Measurements from ENCODE around the gene OR4D6.
"Not testable (repeated sequence)": the region's sequence is repeated elsewhere in the genome, so short reads cannot be mapped to it uniquely, and the experiment has no call there.

OR4D6 gene

DNA sequence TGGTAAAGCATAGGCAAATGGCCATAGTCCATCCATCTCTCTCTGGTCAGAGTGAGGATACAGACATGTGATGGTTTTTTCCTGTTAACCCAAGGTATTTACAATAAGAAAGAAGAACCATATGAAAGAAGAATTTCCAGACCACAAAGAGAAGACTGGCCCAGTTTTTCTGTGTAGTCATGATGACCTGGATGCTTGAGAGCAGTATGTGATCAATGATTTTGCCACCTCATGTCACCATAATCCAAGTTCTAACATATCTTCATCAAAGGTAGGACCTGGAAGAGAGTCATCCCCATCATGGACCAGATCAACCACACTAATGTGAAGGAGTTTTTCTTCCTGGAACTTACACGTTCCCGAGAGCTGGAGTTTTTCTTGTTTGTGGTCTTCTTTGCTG, at the start of gene OR4D6:
Gene OR4D6 (plus strand): TSS at position 301 of the 400 bp plus-strand sequence. CDS start 0 bp downstream, at position 301.
- DNase-seq, result no peak

DNA sequence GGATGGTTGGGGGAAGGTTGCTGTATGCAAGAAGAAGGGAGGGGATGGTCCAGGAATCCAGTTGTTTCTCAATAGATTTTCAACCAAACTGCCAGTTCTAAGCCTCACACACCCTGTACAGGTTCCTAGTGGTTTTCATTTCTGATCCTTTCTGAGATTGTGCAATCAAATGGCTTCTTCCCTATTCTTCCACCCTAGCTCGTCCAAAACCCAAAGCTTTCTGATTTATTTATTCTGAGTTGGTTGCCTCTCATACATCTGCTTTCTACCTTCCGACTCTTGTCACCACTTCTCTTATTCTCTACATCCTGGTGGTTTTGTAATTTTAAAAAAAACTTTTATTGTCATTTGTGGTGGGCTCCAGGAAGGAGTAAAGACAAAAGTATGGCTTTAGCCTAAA, 43.1 kb upstream of the OR4D6 start:
- DNase-seq, result no peak

DNA sequence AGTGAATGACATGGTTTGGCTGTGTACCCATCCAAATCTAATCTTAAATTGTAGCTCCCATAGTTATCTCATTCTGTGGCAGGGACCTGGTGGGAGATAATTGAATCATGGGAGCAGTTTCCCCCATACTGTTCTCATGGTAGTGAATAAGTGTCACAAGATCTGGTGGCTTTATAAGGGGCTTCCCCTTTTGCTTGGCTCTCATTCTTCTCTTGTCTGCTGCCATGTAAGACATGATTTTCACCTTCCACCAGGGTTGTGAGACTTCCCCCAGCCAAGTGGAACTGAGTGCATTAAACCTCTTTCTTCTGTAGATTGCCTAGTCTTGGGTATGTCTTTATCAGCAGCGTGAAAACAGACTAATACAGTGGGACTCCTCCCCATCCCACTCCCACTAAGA, 41.6 kb upstream of the OR4D6 start:
- no peak for DNase-seq

DNA sequence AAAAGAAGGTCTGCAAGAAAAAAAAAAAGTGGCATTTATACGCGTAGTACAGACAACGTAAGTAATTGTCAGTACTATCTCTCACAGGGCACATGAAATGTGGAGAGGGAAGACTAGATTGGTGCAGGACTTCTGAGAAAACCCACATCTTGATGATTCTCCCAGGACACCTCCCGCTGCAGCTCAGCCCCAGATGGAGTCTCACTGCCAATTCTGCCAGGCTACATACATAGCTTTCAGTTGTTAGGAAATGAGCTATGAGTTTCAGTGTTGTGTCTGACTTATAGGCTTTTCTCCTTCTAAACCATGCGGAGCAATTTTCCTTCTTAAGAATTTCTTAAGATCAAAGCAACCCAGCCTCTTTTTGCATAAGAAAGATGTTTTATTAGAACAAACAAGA, 40.1 kb upstream of the OR4D6 start:
- DNase-seq, result no peak

DNA sequence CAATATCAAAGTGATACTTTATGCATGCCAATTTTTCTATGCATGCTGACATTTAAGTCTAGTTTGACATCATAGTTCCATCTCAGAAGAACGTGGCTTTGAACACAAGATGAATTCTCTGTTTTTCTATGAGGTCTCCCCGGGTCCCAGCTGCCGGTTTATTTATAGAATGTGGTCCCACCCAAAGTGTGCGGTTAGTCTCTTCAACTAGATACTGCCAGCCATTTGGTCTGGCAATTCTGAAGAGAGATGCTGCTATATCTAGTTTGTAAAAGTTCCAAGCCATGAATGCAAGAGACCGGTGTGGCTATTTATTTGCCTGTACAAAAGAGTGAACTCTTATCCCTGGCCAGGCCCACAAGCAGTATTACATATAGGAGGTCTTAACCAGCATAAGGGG, 39.7 kb upstream of the OR4D6 start:
- no peak for DNase-seq

DNA sequence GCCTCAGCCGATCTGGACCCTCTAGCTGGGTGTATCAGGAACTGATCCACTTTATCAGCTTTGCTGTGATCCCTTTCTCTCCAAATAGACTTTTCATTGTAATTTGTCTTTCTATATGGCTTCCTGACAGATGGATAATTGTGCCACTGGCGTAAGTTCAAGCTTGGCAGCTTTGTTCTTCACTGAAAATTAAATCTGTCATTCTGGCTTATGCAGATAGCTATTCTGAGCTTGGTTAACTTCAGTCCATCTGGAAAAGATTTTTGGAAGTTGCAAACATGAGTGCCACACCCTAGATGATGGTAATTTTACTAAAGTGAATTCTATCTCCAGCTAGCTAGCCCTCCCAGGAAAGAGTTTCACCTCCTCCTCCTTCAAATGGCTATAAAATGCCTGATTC, 38.6 kb upstream of the OR4D6 start:
- no peak for DNase-seq

DNA sequence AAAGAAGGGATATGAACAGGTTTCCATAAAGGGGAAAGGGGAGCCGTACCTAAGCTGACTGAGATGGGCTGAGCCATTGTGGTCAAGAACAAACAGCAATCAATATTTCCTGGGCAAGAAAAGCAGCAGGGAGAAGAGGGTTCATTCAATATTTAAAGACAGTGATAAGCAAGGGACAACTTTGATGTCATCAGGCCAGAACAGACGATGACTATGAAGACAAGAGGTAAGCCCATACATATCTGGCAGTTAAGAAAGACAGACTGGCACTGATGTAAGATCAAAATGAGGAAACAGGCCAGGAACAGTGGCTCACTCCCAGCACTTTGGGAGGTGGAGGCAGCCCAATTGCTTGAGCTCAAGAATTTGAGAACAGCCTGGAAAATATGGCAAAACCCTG, 32.9 kb upstream of the OR4D6 start:
- no peak for DNase-seq

DNA sequence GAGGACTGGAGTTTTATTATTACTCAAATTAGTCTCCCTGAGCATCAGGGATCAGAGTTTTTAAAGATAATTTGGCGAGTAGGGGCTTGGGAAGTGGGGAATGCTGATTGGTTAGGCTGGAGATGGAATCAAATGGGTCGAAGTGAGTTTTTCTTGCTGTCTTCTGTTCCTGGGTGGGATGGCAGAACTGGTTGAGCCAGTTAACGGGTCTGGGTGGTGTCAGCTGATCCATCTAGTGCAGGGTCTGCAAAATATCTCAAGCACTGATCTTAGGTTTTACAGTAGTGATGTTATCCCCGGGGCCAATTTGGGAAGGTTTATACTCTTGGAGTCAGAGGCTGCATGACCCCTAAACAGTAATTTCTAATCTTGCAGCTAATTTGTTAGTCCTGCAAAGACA, 31.6 kb upstream of the OR4D6 start:
- no peak for DNase-seq

DNA sequence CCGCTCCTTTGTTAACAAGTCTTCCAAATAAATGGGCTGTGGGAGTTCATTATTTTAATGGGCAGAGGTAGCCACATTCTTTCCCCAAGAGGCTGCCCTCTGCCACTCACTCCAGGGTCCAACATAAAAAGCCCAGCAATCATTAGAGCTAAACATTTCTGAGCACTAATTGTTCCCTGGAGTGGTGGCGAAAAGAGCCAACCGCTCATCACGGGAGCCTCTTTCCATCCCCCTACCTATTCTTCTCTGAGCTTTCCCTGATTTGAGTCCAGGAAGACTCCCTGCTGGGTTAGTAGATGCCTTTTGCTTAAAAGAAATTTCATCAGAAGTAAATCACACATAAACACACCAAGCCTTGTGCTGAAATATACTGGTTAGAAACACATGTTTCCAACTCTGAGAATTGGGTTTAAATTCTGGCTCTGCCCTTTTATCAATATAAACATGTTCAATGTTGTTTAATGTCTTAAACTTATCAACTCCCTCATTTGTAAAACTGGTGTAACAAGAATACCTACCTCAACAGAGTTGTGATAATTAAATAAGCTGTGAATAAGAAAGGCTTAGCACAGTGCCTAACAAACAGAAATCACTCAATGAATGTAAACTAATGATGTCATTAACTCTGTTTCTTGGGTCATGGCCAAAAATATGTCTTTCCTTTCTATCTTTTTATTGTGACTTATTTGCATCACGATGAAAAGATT, 30.2 kb upstream of the OR4D6 start, which contains the start of gene OR5A2:
Gene OR5A2 (minus strand): TSS at position 53 of the 707 bp plus-strand sequence. CDS start 3,460 bp downstream, outside the sequence.
- DNase-seq, result no peak

DNA sequence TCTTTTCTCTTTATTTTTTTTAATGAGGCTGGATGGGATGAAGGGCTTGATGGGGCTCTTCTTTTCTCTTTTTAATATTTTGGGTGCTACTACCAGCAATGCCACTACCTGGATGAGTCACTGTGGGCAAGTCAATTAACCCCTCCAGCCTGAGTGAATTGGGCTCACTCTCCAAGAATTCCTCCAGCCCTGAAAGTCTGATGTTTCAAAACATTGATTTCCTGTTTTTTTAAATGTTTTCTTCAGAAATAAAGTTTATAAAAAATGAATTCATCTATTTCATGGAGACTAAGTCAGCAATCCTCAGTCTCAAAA, 29.7 kb upstream of the OR4D6 start:
- DNase-seq, result no peak

DNA sequence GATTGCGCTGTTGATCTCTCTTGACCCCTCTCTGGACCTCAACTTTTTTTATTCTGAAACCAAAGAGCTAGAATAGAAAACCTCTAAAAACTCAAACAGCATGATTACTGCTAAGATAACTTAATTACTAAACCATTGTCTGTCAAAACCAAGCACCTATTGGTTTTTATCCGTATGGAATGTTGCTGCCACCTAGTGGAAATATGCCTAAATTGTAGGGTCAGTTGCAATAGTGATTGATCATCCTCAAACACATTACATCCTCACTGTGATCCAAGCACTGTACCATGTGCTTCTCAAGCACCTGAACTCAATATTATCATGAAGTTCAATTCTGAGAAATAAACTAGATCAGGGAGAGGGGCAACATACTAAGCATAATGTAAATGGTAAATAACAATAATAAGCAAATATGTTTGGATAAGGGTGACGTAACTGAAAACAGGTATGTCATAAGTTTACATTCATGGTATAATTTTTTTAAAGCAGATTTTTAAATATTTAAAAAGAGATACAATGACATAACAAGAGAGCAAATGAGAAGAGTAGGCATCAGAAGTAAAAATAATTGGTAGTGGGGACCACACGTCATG, 26.7 kb upstream of the OR4D6 start:
- no peak for DNase-seq

DNA sequence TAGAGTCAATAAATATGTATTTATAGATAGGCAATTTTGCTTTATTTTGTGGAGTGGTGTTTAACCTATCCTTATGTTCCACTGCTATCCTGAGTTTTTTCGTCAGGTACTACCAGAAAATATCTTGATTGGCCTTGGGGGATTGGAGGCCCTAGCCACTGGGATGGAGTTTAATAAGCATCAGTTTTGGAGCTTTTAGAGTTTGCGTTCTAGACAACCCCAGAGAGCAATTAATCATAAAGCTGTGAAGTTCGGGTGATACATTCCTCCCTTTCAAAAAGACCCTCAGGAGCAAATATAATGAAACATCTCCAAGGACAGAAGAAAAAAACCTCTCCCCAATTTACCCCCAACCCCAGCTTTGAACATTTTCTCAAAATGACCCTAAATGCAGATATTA, 20.6 kb upstream of the OR4D6 start, which contains the start of gene OR5A1:
Gene OR5A1 (plus strand): TSS at position 301 of the 400 bp plus-strand sequence. CDS start 6,700 bp downstream, outside the sequence.
- no peak for DNase-seq

DNA sequence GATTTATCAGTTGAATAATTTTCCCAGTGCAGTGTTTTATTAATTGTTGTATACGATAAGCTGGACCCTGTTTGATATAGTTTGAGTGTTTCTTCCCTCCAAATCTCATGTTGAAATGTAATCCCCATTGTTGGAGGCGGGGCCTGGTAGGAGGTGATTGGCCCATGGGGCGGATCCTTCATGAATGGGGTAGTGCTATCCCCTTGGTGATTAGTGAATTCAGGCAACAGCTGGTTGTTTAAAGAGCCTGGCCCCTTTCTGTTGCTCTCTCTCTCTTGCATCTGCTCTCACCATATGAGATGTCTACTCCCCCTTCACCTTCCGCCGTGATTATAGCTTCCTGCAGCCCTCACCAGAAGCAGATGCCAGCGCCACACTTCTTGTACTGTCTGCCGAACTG, 19.0 kb upstream of the OR4D6 start:
- DNase-seq, result no peak

DNA sequence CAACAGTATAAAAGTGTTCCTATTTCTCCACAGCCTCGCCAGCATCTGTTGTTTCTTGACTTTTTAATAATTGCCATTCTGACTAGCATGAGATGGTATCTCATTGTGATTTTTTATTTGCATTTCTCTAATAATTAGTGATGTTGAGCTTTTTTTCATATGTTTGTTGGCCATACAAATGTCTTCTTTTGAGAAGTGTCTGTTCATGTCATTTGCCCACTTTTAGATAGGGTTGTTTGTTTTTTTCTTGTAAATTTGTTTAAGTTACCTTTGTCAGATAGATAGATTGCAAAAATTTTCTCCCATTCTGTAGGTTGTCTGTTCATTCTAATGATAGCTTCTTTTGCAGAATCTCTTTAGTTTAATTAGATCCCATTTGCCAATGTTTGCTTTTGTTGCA, 11.1 kb upstream of the OR4D6 start:
- DNase-seq, result not testable (repeated sequence)

DNA sequence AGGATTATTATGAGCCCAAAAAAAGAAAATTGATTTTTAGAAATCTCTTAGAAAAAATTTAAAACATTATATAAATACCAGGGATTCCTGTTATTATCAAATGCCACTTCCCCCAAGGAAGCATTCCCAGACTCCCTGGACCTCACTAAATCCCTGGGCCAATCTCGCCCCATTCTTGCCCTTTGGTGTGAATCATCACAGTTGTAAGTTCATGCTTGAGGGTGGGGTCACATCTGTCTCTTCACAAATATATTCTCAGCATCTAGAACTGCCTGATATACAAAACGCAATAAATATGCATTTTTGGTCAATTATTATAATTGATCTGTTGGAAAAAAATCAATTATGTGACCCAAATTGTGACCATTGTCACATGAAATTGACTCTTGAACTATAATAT, 8.3 kb upstream of the OR4D6 start:
- DNase-seq, result no peak

DNA sequence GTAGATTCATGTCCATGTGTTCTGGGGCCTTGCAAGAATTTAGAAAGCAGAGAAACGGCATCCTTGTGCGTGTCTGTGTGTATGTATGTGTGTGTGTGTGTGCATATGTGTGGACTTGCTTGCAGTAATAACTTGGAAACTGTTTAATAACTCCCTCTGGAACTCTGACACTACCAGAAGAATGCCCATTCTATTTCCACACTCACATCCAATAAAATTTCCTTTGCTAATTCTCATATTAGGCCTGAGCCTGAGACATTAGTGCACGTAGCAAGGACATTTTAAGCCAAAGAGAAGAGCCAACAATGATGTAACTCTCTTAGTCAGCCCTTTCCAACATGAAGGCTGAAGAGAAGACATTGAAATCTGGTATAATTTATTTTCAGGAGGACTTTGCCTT, 3.2 kb downstream of the OR4D6 start:
- no peak for DNase-seq

DNA sequence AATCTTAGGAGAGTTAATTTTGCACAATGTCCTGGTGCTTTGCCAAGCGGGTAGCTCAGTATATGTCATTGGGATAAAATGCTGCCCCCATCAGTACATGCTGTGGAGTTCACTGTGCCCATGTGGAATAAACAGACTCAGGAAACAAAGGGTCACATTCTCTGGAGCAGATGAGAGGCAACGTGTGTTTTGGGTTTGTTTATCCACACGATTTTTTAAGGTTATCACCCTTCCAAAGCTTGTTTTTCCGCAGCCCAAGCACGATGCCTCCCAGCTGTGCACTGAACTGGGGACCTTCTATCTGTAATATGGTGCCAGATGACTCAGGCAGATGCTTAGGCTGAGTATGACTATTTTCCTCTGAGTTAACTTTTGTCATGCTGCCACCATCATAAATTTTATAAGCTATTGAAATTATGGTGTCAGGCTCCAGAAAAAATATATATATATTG, 6.5 kb downstream of the OR4D6 start:
- no peak for DNase-seq

DNA sequence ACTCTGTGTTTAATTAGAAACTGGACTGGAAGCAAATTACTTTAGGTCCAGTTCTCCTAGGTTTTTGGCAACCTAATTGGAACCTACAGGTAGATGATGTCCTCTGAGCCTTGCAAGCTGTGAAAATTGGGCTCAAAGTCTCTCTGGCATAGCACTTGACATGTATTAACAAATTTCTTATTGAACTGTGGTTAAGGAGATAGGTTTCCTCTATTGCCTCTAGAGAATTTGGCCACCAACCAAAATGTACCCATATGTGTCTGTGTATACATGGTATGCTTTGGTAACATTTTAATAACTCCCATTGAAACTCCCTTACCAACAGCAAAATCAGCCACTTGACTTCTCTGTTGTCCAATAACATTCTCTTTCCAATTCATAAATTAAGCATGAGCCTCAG, 16.3 kb downstream of the OR4D6 start, which contains the start of gene OR4D10:
Gene OR4D10 (plus strand): TSS at position 301 of the 400 bp plus-strand sequence. CDS start 4,115 bp downstream, outside the sequence.
- DNase-seq, result no peak

DNA sequence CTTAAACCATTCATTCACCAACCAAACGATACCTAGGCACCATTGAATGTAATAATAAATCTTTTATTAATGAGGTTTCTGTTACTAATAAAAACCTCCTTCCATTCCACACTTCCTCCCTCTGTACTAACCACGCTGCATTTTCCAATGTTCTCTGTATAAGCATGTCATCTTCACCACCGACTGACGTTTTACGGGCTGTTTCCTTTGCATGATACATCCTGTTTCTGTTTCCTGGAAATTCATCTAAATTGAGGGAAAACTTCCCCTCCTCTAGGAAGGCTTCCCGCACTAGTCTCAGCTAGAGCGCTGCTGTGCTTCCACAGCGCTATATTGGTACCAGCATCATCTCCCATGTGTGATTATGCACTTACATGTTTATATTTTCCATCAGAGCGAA, 18.4 kb downstream of the OR4D6 start:
- no peak for DNase-seq

DNA sequence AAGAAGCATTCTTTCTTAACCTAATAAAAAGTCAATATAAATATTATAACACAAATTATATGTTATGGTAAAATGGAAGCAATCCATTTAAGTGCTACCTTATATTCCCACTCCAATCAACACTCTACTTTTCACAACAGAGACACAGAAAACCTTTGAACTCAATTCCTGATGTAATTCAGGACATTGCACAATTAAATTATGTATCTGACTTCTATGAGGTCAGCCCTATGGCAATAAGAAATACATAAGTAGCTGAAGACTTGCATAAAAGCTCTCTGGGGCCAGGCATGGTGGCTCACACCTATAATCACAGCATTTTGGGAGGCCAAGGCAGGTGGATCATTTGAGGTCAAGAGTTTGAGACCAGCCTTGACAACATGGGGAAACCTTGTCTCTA, 23.1 kb downstream of the OR4D6 start:
- no peak for DNase-seq

DNA sequence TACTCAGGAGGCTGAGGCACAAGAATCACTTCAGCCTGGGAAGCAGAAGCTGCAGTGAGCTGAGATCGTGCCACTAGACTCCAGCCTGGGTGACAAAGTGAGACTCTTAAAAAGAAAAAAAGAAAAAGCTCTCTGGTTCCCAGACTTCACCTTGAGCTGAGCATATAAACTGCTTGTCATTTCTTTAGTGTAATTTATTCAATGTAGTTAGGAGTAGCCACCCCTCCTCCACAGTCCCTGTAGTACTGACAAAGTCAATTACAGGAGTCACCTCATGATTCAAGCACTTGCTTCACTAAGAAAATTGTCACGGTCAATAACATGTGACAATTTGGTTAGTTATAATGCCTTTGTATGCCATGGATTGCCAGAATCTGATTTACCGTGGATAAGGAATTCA, 23.6 kb downstream of the OR4D6 start:
- DNase-seq, result no peak

DNA sequence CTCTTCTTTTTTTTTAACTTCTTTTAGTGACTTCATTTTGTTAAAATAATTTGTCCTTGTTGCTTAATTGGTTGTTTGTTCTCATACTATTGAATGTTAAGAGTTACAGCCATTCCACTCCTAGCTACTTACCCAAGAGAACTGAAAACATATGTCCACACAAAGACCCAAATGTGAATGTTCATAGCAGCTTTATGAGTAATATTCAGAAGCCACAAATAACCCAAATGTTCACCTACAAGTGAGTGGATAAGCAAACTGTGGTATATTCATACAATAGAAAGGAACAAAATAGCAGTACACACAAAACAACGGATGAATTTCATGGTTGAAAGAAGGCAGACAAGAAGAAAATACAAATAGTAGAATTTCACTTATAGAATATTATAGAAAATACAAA, 45.2 kb downstream of the OR4D6 start:
- DNase-seq, result no peak

DNA sequence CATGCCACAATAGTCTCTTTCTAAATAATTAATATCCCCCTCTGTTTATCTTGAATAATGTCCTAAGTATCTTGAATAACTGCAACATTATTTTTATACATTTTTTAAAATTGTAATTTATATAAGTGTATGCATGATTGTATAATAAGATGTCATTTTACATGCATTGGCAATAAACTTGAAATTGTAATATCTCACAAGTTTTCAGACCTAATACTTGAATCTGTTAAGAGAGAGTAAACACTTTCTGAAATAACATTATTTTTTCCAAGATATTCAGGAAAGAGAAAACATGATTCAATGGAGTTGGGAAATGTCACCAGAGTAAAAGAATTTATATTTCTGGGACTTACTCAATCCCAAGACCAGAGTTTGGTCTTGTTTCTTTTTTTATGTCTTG, 46.5 kb downstream of the OR4D6 start, which contains the start of gene OR4D11:
Gene OR4D11 (plus strand): TSS at position 301 of the 400 bp plus-strand sequence. CDS start 0 bp downstream, at position 301.
- no peak for DNase-seq

Data from activated T-cell treated with anti-CD3 and anti-CD28 coated beads, Interleukin-2, amount 50 U/mL, for 1 hour (primary cell).